GM23338 (cell line): Measurements from ENCODE around the gene SIMC1. TPM values are rescaled to one million over a fixed set of nuclear protein-coding genes. Genes with fewer than 3 reads are reported as not detected.
A peak's percentile ranks its signal among the peaks of the same experiment; 100 is the strongest.

Experiments used
- ATAC-seq: fragments of 200-7000 bp; cut with Tn5 transposase; 3 replicates; pipeline ENCODE4 v1.9.1; 2020
- DNase-seq: peaks from one replicate; pipeline ENCODE4 v3.0.0-alpha.2; 2015; ENCODE audit warnings: low spot score
- H2AFZ ChIP-seq: fragments of 200-600 bp; sonication (generic); 2 replicates; pipeline ENCODE4 v1.8.0; 2016; ENCODE audit warnings: antibody characterized with exemption, mild to moderate bottlenecking, moderate library complexity
- H3F3A ChIP-seq: fragments of 200-600 bp; sonication (generic); replicated peaks from 2 replicates; pipeline ENCODE4 v1.8.0; 2017; ENCODE audit warnings: antibody characterized with exemption, mixed run types, low read depth
- H3K27ac ChIP-seq: fragments of 200-600 bp; sonication (generic); 2 replicates; pipeline ENCODE4 v1.6.1; 2016; ENCODE audit warnings: low read depth
- H3K27me3 ChIP-seq: fragments of 200-600 bp; sonication (generic); 2 replicates; pipeline ENCODE4 v1.8.0; 2016; ENCODE audit warnings: mild to moderate bottlenecking, mixed run types, moderate library complexity; ENCODE audit not compliant: insufficient read depth
- H3K36me3 ChIP-seq: fragments of 200-600 bp; sonication (generic); 2 replicates; pipeline ENCODE4 v1.8.0; 2016; ENCODE audit warnings: mild to moderate bottlenecking; ENCODE audit not compliant: insufficient read depth
- H3K4me1 ChIP-seq: fragments of 200-600 bp; sonication (generic); 2 replicates; pipeline ENCODE4 v1.8.0; 2016; ENCODE audit warnings: mild to moderate bottlenecking, moderate library complexity; ENCODE audit not compliant: insufficient read depth
- H3K4me2 ChIP-seq: fragments of 200-600 bp; sonication (generic); 2 replicates; pipeline ENCODE4 v1.7.1; 2017; ENCODE audit warnings: mixed run types
- H3K4me3 ChIP-seq: fragments of 200-600 bp; sonication (generic); 2 replicates; pipeline ENCODE4 v1.6.1; 2016; ENCODE audit warnings: mixed run types
- H3K79me2 ChIP-seq: fragments of 200-600 bp; sonication (generic); replicated peaks from 2 replicates; pipeline ENCODE4 v1.8.0; 2017; ENCODE audit warnings: mild to moderate bottlenecking; ENCODE audit not compliant: insufficient read depth
- H3K9me2 ChIP-seq: fragments of 200-600 bp; sonication (generic); 2 replicates; pipeline ENCODE4 v1.8.0; 2017; ENCODE audit not compliant: insufficient read depth
- H4K20me1 ChIP-seq: fragments of 200-600 bp; sonication (generic); replicated peaks from 2 replicates; pipeline ENCODE4 v1.8.0; 2017; ENCODE audit warnings: mild to moderate bottlenecking; ENCODE audit not compliant: insufficient read depth
- H3K27ac Mint-ChIP-seq: 2 replicates; pipeline ENCODE4 v1.8.0; 2020; ENCODE audit warnings: inconsistent platforms, mild to moderate bottlenecking, moderate library complexity, mixed read lengths
- H3K27me3 Mint-ChIP-seq: 3 replicates; pipeline ENCODE4 v1.8.0; 2022; ENCODE audit warnings: low read depth, mild to moderate bottlenecking, moderate library complexity, mixed read lengths, inconsistent platforms; ENCODE audit not compliant: insufficient read depth, poor library complexity
- H3K36me3 Mint-ChIP-seq: 3 replicates; pipeline ENCODE4 v1.8.0; 2021; ENCODE audit warnings: low read depth, mild to moderate bottlenecking, inconsistent platforms, moderate library complexity, mixed read lengths
- H3K4me1 Mint-ChIP-seq: 3 replicates; pipeline ENCODE4 v1.8.0; 2020; ENCODE audit warnings: mild to moderate bottlenecking, inconsistent platforms, mixed read lengths
- H3K4me3 Mint-ChIP-seq: 3 replicates; pipeline ENCODE4 v1.8.0; 2021; ENCODE audit warnings: moderate library complexity, mild to moderate bottlenecking, inconsistent platforms, mixed read lengths
- H3K9me3 Mint-ChIP-seq: 3 replicates; pipeline ENCODE4 v1.8.0; 2020; ENCODE audit warnings: moderate library complexity, mild to moderate bottlenecking, inconsistent platforms, mixed read lengths
- CREB1 ChIP-seq: fragments of 250-450 bp; sonication (Bioruptor Pico); IDR thresholded peaks from 2 replicates; pipeline ENCODE4 v1.5.0; 2020; ENCODE audit warnings: low read depth, mild to moderate bottlenecking, moderate library complexity
- EZH2phosphoT487 ChIP-seq: fragments of 200-600 bp; sonication (generic); IDR thresholded peaks from one replicate; pipeline ENCODE4 v1.8.1; 2018; ENCODE audit warnings: antibody characterized with exemption; ENCODE audit not compliant: unreplicated experiment
- NANOG ChIP-seq: IDR thresholded peaks from 2 replicates; pipeline ENCODE4 v1.6.1; 2016; ENCODE audit warnings: antibody characterized with exemption, borderline replicate concordance
- POLR2AphosphoS5 ChIP-seq: IDR thresholded peaks from 2 replicates; pipeline ENCODE4 v1.6.1; 2016; ENCODE audit warnings: antibody characterized with exemption, low read depth
- REST ChIP-seq: IDR thresholded peaks from one replicate; pipeline ENCODE4 v1.6.1; 2018; ENCODE audit warnings: antibody characterized with exemption; ENCODE audit not compliant: unreplicated experiment
- ZNF114 ChIP-seq: fragments of 250-450 bp; sonication (Bioruptor Pico); IDR thresholded peaks from 2 replicates; pipeline ENCODE4 v1.5.0; 2020; ENCODE audit warnings: mild to moderate bottlenecking, moderate library complexity
- ZNF462 ChIP-seq: fragments of 250-450 bp; sonication (Bioruptor Pico); IDR thresholded peaks from 2 replicates; pipeline ENCODE4 v1.5.0; 2020; ENCODE audit warnings: mild to moderate bottlenecking, moderate library complexity
- polyA plus RNA-seq: library from polyadenylated mRNA; unstranded; fragments of >200 nt; fragmentation: Nextera tagmentation; extraction: Ambion mirVana; gene quantifications from 2 replicates; pipeline ENCODE4 v1.2.1, GENCODE V29; 2016
- total RNA-seq: library from RNA; depleted of rRNA; stranded (reverse); fragments of >200 nt; shearing (Covaris generic); gene quantifications from 2 replicates; pipeline ENCODE4 v1.2.3, GENCODE V29; 2014

Gene SIMC1
- total and polyA plus RNA-seq, 2 experiments from 2014 or later, result 9.4 to 14.6 TPM

GRCh38 chr5:176387384-176387925, 149.2 kb downstream of the SIMC1 start (continued):
- no peak for TF ChIP-seq REST
- no peak for TF ChIP-seq ZNF114 (CRISPR knock-in tag)
- no peak for TF ChIP-seq EZH2phosphoT487
- TF ChIP-seq NANOG, result no peak
- TF ChIP-seq ZNF462, result no peak

GRCh38 chr5:176388003-176388443, 149.8 kb downstream of the SIMC1 start:
- ATAC-seq (peak; percentile 25), DNase-seq (peak; percentile 69)
- H3F3A ChIP-seq, result peaks cover 18% of the 10 kb centered on the region; the same call in 1 of the 2 replicates
- peaks cover 16% of the 10 kb centered on the region for H3K4me1 Mint-ChIP-seq
- H3K4me2 ChIP-seq, result peak overlapping the region; percentile 96
- H3K27ac Mint-ChIP-seq, result peak overlapping the region; percentile 100
- H3K9me3 Mint-ChIP-seq, result no peaks in the 10 kb centered on the region; the same call in 2 of the 3 replicates
- H3K9me2 ChIP-seq, result no peaks in the 10 kb centered on the region
- peaks cover 18% of the 10 kb centered on the region for H4K20me1 ChIP-seq
- H3K27ac ChIP-seq, result no peak overlapping the region
- peak overlapping the region; percentile 99 for H3K4me3 Mint-ChIP-seq
- peaks cover 17% of the 10 kb centered on the region for H3K27me3 Mint-ChIP-seq
- peaks cover 21% of the 10 kb centered on the region for H3K36me3 ChIP-seq
- peaks cover 33% of the 10 kb centered on the region for H3K79me2 ChIP-seq
- peak overlapping the region; percentile 67 for H3K4me3 ChIP-seq
- H2AFZ ChIP-seq, result no peak overlapping the region
- peaks cover 64% of the 10 kb centered on the region for H3K36me3 Mint-ChIP-seq
- no peaks in the 10 kb centered on the region for H3K27me3 ChIP-seq
- H3K4me1 ChIP-seq, result peaks cover 9% of the 10 kb centered on the region; the same call in 1 of the 2 replicates
- no peak for TF ChIP-seq EZH2phosphoT487
- TF ChIP-seq CREB1 (CRISPR knock-in tag), result peak; percentile 68
- no peak for TF ChIP-seq POLR2AphosphoS5
